H1 (cell line): ENCODE measurements around the gene SPDYE4. TPM values are rescaled to one million over a fixed set of nuclear protein-coding genes. Genes with fewer than 3 reads are reported as not detected.
"Not testable (repeated sequence)": the region's sequence is repeated elsewhere in the genome, so short reads cannot be mapped to it uniquely, and the experiment has no call there.

Experiments
- CTCF ChIA-PET: fragments of 300-600 bp; sonication (Branson Sonifier 250); formaldehyde crosslinking; loops from one replicate; lab custom pipeline; 2021; ENCODE audit not compliant: partially characterized antibody; lab: Charles Lee
- POLR2A ChIA-PET: fragments of 300-600 bp; sonication (Branson Sonifier 250); formaldehyde crosslinking; loops from one replicate; lab custom pipeline; 2021; ENCODE audit warnings: inconsistent platforms; ENCODE audit not compliant: partially characterized antibody; lab: Charles Lee
- DNase-seq, 2 experiments: peaks; one replicate each; pipeline versions ENCODE4 v3.0.0 to v3.0.0-alpha.2; 2010 to 2022; ENCODE audit warnings: low spot score in 2 of 2, low read depth in 1 of 2, mixed read lengths in 1 of 2
- FAIRE-seq: peaks from 2 replicates; lab custom pipeline; 2011; peaks lifted over from hg19 to GRCh38; lab: Jason Lieb, UNC
- H2AFZ ChIP-seq: 2 replicates; pipeline ENCODE4 v1.8.1; 2012; ENCODE audit warnings: low read length, inconsistent platforms
- H2AK5ac ChIP-seq: 2 replicates; pipeline ENCODE4 v1.6.1; 2013; ENCODE audit warnings: low read depth, low read length
- H2BK120ac ChIP-seq: replicated peaks from 2 replicates; pipeline ENCODE3; 2013; ENCODE audit warnings: low read depth, low read length, inconsistent platforms
- H2BK12ac ChIP-seq: 2 replicates; pipeline ENCODE4 v1.6.1; 2013; ENCODE audit warnings: low read depth, low read length
- H2BK15ac ChIP-seq: 2 replicates; pipeline ENCODE4 v1.6.1; 2013; ENCODE audit warnings: low read length
- H2BK20ac ChIP-seq: 2 replicates; pipeline ENCODE4 v1.6.1; 2013; ENCODE audit warnings: low read length
- H2BK5ac ChIP-seq: 2 replicates; pipeline ENCODE4 v1.6.1; 2013; ENCODE audit warnings: low read depth, low read length
- H3K14ac ChIP-seq: 2 replicates; pipeline ENCODE4 v1.6.1; 2013; ENCODE audit warnings: inconsistent platforms; ENCODE audit not compliant: insufficient read length
- H3K18ac ChIP-seq: 2 replicates; pipeline ENCODE4 v1.6.1; 2013; ENCODE audit warnings: low read length; ENCODE audit errors: extremely low read depth
- H3K23ac ChIP-seq: 2 replicates; pipeline ENCODE4 v1.6.1; 2013; ENCODE audit warnings: inconsistent platforms; ENCODE audit not compliant: insufficient read length
- H3K23me2 ChIP-seq: 2 replicates; pipeline ENCODE4 v1.6.1; 2013; ENCODE audit warnings: low read depth, low read length
- H3K27ac ChIP-seq: 2 replicates; pipeline ENCODE4 v1.6.1; 2011; ENCODE audit warnings: low read depth, low read length, inconsistent platforms
- H3K27me3 ChIP-seq, 4 experiments: replicated peaks in 1 of 4; 1 replicate in 1 of 4; 2 replicates in 3 of 4; pipeline versions ENCODE4 v1.6.1 to v1.8.1; 2011 to 2013; ENCODE audit warnings: low read length in 3 of 4, mild to moderate bottlenecking in 3 of 4, inconsistent platforms in 2 of 4, mixed read lengths in 2 of 4, moderate library complexity in 1 of 4; ENCODE audit not compliant: control insufficient read depth in 3 of 4, insufficient read depth in 3 of 4; ENCODE audit errors: extremely low read depth in 1 of 4
- H3K36me3 ChIP-seq, 4 experiments: 2 replicates each; pipeline versions ENCODE4 v1.6.1 to v1.8.1; 2011 to 2013; ENCODE audit warnings: mild to moderate bottlenecking in 4 of 4, low read length in 3 of 4, moderate library complexity in 2 of 4, control low read depth in 1 of 4, inconsistent platforms in 1 of 4; ENCODE audit not compliant: insufficient read depth in 4 of 4, control insufficient read depth in 2 of 4
- H3K4ac ChIP-seq: replicated peaks from 2 replicates; pipeline ENCODE3; 2013; ENCODE audit warnings: low read length, low read depth, mixed read lengths, inconsistent platforms; ENCODE audit not compliant: insufficient read length
- H3K4me1 ChIP-seq, 4 experiments: replicated peaks in 1 of 4; 1 replicate in 1 of 4; 2 replicates in 3 of 4; pipeline versions ENCODE4 v1.6.1 to v1.8.1; 2011 to 2013; ENCODE audit warnings: low read length in 3 of 4, inconsistent platforms in 2 of 4, mixed read lengths in 1 of 4; ENCODE audit not compliant: insufficient read depth in 4 of 4, control insufficient read depth in 3 of 4
- H3K4me2 ChIP-seq, 2 experiments: 2 replicates each; pipeline versions ENCODE4 v1.6.1 to v1.8.1; 2011 to 2013; ENCODE audit warnings: low read depth in 2 of 2, low read length in 2 of 2, control low read depth in 1 of 2, inconsistent platforms in 1 of 2, mild to moderate bottlenecking in 1 of 2; ENCODE audit not compliant: insufficient read depth in 1 of 2
- H3K4me3 ChIP-seq, 4 experiments: fragments of 200-600, 300-600 bp in 1 of 4; sonication (generic), shearing (Covaris generic), sonication (Bioruptor Twin) in 1 of 4; 2 replicates each; pipeline versions ENCODE4 v1.5.1 to v1.8.1; 2011 to 2016; ENCODE audit warnings: low read length in 4 of 4, low read depth in 3 of 4, control low read depth in 2 of 4, inconsistent platforms in 2 of 4, mild to moderate bottlenecking in 2 of 4, mixed read lengths in 1 of 4, moderate library complexity in 1 of 4; ENCODE audit not compliant: insufficient read depth in 2 of 4; ENCODE audit errors: extremely low read depth in 1 of 4
- H3K56ac ChIP-seq: replicated peaks from 2 replicates; pipeline ENCODE3; 2013; ENCODE audit warnings: low read depth, mild to moderate bottlenecking, mixed read lengths, low read length, inconsistent platforms; ENCODE audit not compliant: insufficient read length
- H3K79me1 ChIP-seq: 2 replicates; pipeline ENCODE4 v1.6.1; 2013; ENCODE audit warnings: low read depth, low read length, control low read depth
- H3K79me2 ChIP-seq, 2 experiments: 2 replicates each; pipeline versions ENCODE4 v1.6.1 to v1.8.1; 2012 to 2013; ENCODE audit warnings: low read length in 2 of 2, mild to moderate bottlenecking in 2 of 2, inconsistent platforms in 1 of 2; ENCODE audit not compliant: insufficient read depth in 2 of 2, control insufficient read depth in 1 of 2
- H3K9ac ChIP-seq, 4 experiments: replicated peaks in 1 of 4; 1 replicate in 1 of 4; 2 replicates in 3 of 4; pipeline versions ENCODE4 v1.6.1 to v1.8.1; 2011 to 2013; ENCODE audit warnings: low read depth in 3 of 4, low read length in 3 of 4, control low read depth in 2 of 4, mild to moderate bottlenecking in 2 of 4, moderate library complexity in 2 of 4, inconsistent platforms in 1 of 4; ENCODE audit errors: extremely low read depth in 1 of 4
- H3K9me3 ChIP-seq, 2 experiments: 2 replicates each; pipeline versions ENCODE4 v1.6.1 to v1.8.1; 2012 to 2013; ENCODE audit warnings: mild to moderate bottlenecking in 2 of 2, moderate library complexity in 2 of 2, control low read depth in 1 of 2, inconsistent platforms in 1 of 2, low read depth in 1 of 2, low read length in 1 of 2, mixed read lengths in 1 of 2; ENCODE audit not compliant: insufficient read depth in 2 of 2
- H4K20me1 ChIP-seq, 2 experiments: replicated peaks in 1 of 2; 2 replicates each; pipeline versions ENCODE3 to v1.8.1; 2011 to 2013; ENCODE audit warnings: inconsistent platforms in 2 of 2, low read length in 2 of 2, mild to moderate bottlenecking in 1 of 2; ENCODE audit not compliant: insufficient read depth in 2 of 2, control insufficient read depth in 1 of 2
- H4K5ac ChIP-seq: 2 replicates; pipeline ENCODE4 v1.6.1; 2013; ENCODE audit warnings: low read length, low read depth, mixed read lengths, inconsistent platforms; ENCODE audit not compliant: insufficient read length
- H4K8ac ChIP-seq: 2 replicates; pipeline ENCODE4 v1.8.0; 2013; ENCODE audit warnings: mild to moderate bottlenecking, moderate library complexity, low read length, inconsistent platforms; ENCODE audit not compliant: insufficient read depth; ENCODE audit errors: extremely low read depth
- H4K91ac ChIP-seq: replicated peaks from 2 replicates; pipeline ENCODE3; 2013; ENCODE audit warnings: low read length, mixed read lengths, inconsistent platforms; ENCODE audit not compliant: insufficient read length
- WGBS, 2 experiments: shearing (Covaris generic) in 1 of 2; methylation state at CpG; one replicate each; pipeline versions ENCODE4 v1.1.6 to v1.1.7; 2013 to 2015; ENCODE audit warnings: low lambda C conversion rate in 2 of 2, mixed read lengths in 2 of 2, inconsistent platforms in 1 of 2, low coverage in 1 of 2, missing lambda C conversion rate in 1 of 2; ENCODE audit not compliant: insufficient replicate concordance in 2 of 2, insufficient coverage in 1 of 2, insufficient read length in 1 of 2; ENCODE audit errors: extremely low coverage in 1 of 2, missing lambda C conversion rate in 1 of 2; 5-methylcytosine and 5-hydroxymethylcytosine counted together
- polyA plus RNA-seq, 7 experiments: library from polyadenylated mRNA; depleted of rRNA in 3 of 7; stranded (reverse) in 5 of 7; unstranded in 2 of 7; fragments of >200 nt in 5 of 7; fragments of 200-250 nt in 2 of 7; gene quantifications; 1 replicate in 5 of 7; 2 replicates in 1 of 7; 4 replicates in 1 of 7; pipeline versions ENCODE4 v1.2.1 to v1.2.3, GENCODE V29; 2011 to 2013; ENCODE audit warnings: missing spikeins in 2 of 7, mixed read lengths in 2 of 7
- total RNA-seq: library from RNA; stranded (reverse); fragmentation: NEBNext Ultra II Directional; extraction: Animal tissue kit (Norgen Biotek cat#: 25700); gene quantifications from 2 replicates; pipeline ENCODE4 v1.2.1, GENCODE V29; 2021

SPDYE4 gene
- total and polyA plus RNA-seq, 2 of the 8 experiments (the other 6 are each of a cell fraction or from before 2014, with no cell fraction given): not detected

GRCh38 chr17:8805396-8805795, 47.0 kb upstream of the SPDYE4 start:
- H4K8ac ChIP-seq, H3K27ac ChIP-seq, H3K4me1 ChIP-seq, FAIRE-seq, H2BK5ac ChIP-seq, H3K14ac ChIP-seq, H4K5ac ChIP-seq, H3K23ac ChIP-seq, H2BK15ac ChIP-seq, H2AFZ ChIP-seq, H3K79me2 ChIP-seq, H2BK120ac ChIP-seq, H3K9me3 ChIP-seq, H3K9ac ChIP-seq, H4K91ac ChIP-seq, H3K4me3 ChIP-seq, H3K79me1 ChIP-seq, H3K18ac ChIP-seq, H3K27me3 ChIP-seq, POLR2A ChIA-PET, H2BK12ac ChIP-seq, H4K20me1 ChIP-seq, H3K4me2 ChIP-seq, H2BK20ac ChIP-seq, H3K36me3 ChIP-seq, H2AK5ac ChIP-seq, H3K4ac ChIP-seq, H3K23me2 ChIP-seq, H3K56ac ChIP-seq: not testable (repeated sequence)
- 90% methylated on average over 10 of the region's 10 CpGs; no CpG with 5 or more reads in 1 of the 2 experiments for WGBS, 2 experiments
- DNase-seq: peak in 1 of 2 experiments; percentile 23
- CTCF ChIA-PET: interaction anchor here (0.6 to 8.2 kb wide), 8 partner anchors 20 to 221 kb away, joined by 3 to 107 read pairs (median 11); no protein-coding TSS in a partner anchor
